ENCODE measurements around the gene ZYG11B.
"Not testable (repeated sequence)": the region's sequence is repeated elsewhere in the genome, so short reads cannot be mapped to it uniquely, and the experiment has no call there.

Gene ZYG11B

GRCh38 chr1:52697795-52698674 is 28.2 kb upstream of the ZYG11B start, which contains the start of gene COA7:
Gene COA7, minus strand, starts transcription at chr1:52698347. Its CDS starts 21 bp downstream, at chr1:52698326.
- H3K27ac Mint-ChIP-seq = peak within 1 kb of the TSS; percentile 93 to 94
- ATAC-seq (peak; percentile 44), DNase-seq (peak; percentile 40 to 58)
- H3K4me1 Mint-ChIP-seq = peaks cover 27% of the 10 kb centered on the region
- peak within 1 kb of the TSS; percentile 92 to 95 for H3K4me3 Mint-ChIP-seq
- H3K27me3 Mint-ChIP-seq = no peaks in the 10 kb centered on the region
- H3K9me3 Mint-ChIP-seq = no peaks in the 10 kb centered on the region

- no peaks in the 10 kb centered on the region for H3K9me3 Mint-ChIP-seq
- peaks cover 3% of the 10 kb centered on the region for H3K27me3 Mint-ChIP-seq
- peak overlapping the region; percentile 81 to 95 for H3K4me3 Mint-ChIP-seq
- DNase-seq (peak; percentile 84 to 91), ATAC-seq (peak; percentile 97)
- peak overlapping the region; percentile 98 to 99 for H3K27ac Mint-ChIP-seq
- H3K4me1 Mint-ChIP-seq = peaks cover 20% of the 10 kb centered on the region
These were observed 23.1 kb upstream of the ZYG11B start for GRCh38 chr1:52702886-52703787.

GRCh38 chr1:52706136-52706670 is 20.1 kb upstream of the ZYG11B start:
- Mint-ChIP-seq H3K4me1 (peaks cover 20% of the 10 kb centered on the region), H3K27me3 (peaks cover 13% of the 10 kb centered on the region), H3K4me3 (no peak overlapping the region), H3K9me3 (no peaks in the 10 kb centered on the region), H3K27ac (no peak overlapping the region)
- ATAC-seq (no peak), DNase-seq (no peak)

- Mint-ChIP-seq H3K27me3 (peaks cover 13% of the 10 kb centered on the region), H3K4me1 (peaks cover 20% of the 10 kb centered on the region), H3K9me3 (no peaks in the 10 kb centered on the region), H3K27ac (no peak overlapping the region), H3K4me3 (no peak overlapping the region)
- no peak for DNase-seq
- ATAC-seq = no peak
These were observed 19.0 kb upstream of the ZYG11B start for GRCh38 chr1:52706941-52707926.

GRCh38 chr1:52707927-52708655 is 18.2 kb upstream of the ZYG11B start:
- Mint-ChIP-seq H3K27me3 (peaks cover 13% of the 10 kb centered on the region), H3K4me3 (no peak overlapping the region), H3K9me3 (no peaks in the 10 kb centered on the region), H3K27ac (no peak overlapping the region), H3K4me1 (peaks cover 14% of the 10 kb centered on the region)
- ATAC-seq (no peak), DNase-seq (no peak)

GRCh38 chr1:52709016-52709415 is 17.2 kb upstream of the ZYG11B start:
- H3K9me3 Mint-ChIP-seq = no peaks in the 10 kb centered on the region
- no peak for ATAC-seq
- H3K27ac Mint-ChIP-seq = no peak overlapping the region
- no peak overlapping the region for H3K4me3 Mint-ChIP-seq
- peaks cover 13% of the 10 kb centered on the region for H3K27me3 Mint-ChIP-seq
- DNase-seq = no peak
- H3K4me1 Mint-ChIP-seq = peaks cover 6% of the 10 kb centered on the region

- no peak overlapping the region for H3K27ac Mint-ChIP-seq
- ATAC-seq = no peak
- H3K27me3 Mint-ChIP-seq = peaks cover 6% of the 10 kb centered on the region
- DNase-seq = no peak
- H3K4me1 Mint-ChIP-seq = no peaks in the 10 kb centered on the region
- no peaks in the 10 kb centered on the region for H3K9me3 Mint-ChIP-seq
- H3K4me3 Mint-ChIP-seq = no peak overlapping the region
These were observed 12.7 kb upstream of the ZYG11B start for GRCh38 chr1:52713590-52713989.

- not testable (repeated sequence) for DNase-seq, H3K4me3 Mint-ChIP-seq, H3K27ac Mint-ChIP-seq, ATAC-seq, H3K4me1 Mint-ChIP-seq, H3K27me3 Mint-ChIP-seq, H3K9me3 Mint-ChIP-seq
These were observed 11.0 kb upstream of the ZYG11B start for GRCh38 chr1:52715296-52715695.

- H3K9me3 Mint-ChIP-seq = no peaks in the 10 kb centered on the region
- H3K27me3 Mint-ChIP-seq = no peaks in the 10 kb centered on the region
- DNase-seq = no peak
- peaks cover 27% of the 10 kb centered on the region for H3K4me1 Mint-ChIP-seq
- no peak for ATAC-seq
- H3K4me3 Mint-ChIP-seq = no peak overlapping the region
- H3K27ac Mint-ChIP-seq = no peak overlapping the region
These were observed 3.0 kb upstream of the ZYG11B start for GRCh38 chr1:52723260-52723659.

GRCh38 chr1:52725903-52726264 is 369 bp upstream of the ZYG11B start:
- peak overlapping the region; percentile 65 to 82 for H3K4me3 Mint-ChIP-seq
- no peaks in the 10 kb centered on the region for H3K27me3 Mint-ChIP-seq
- no peak for ATAC-seq
- H3K4me1 Mint-ChIP-seq = peaks cover 43% of the 10 kb centered on the region
- H3K9me3 Mint-ChIP-seq = no peaks in the 10 kb centered on the region
- no peak for DNase-seq
- H3K27ac Mint-ChIP-seq = peak overlapping the region; percentile 66 to 91

- DNase-seq (no peak), ATAC-seq (no peak)
- no peaks in the 10 kb centered on the region for H3K9me3 Mint-ChIP-seq
- peak overlapping the region; percentile 94 to 96 for H3K4me3 Mint-ChIP-seq
- H3K27ac Mint-ChIP-seq = peak overlapping the region in 1 of 2 donors; percentile 96
- no peaks in the 10 kb centered on the region for H3K27me3 Mint-ChIP-seq
- H3K4me1 Mint-ChIP-seq = peaks cover 43% of the 10 kb centered on the region
These were observed 897 bp downstream of the ZYG11B start for GRCh38 chr1:52727114-52727586.

GRCh38 chr1:52727956-52728656 is 1.9 kb downstream of the ZYG11B start:
- H3K4me3 Mint-ChIP-seq = peak overlapping the region in 1 of 2 donors; percentile 94

GRCh38 chr1:52733368-52733767 is 7.1 kb downstream of the ZYG11B start:
- ATAC-seq (no peak), DNase-seq (no peak)
- H3K9me3 Mint-ChIP-seq = no peaks in the 10 kb centered on the region
- peaks cover 26% of the 10 kb centered on the region for H3K4me1 Mint-ChIP-seq
- no peak overlapping the region for H3K4me3 Mint-ChIP-seq
- no peaks in the 10 kb centered on the region for H3K27me3 Mint-ChIP-seq
- no peak overlapping the region for H3K27ac Mint-ChIP-seq

More at GRCh38 chr1:52727956-52728656, 1.9 kb downstream of the ZYG11B start:
- Mint-ChIP-seq H3K27me3 (no peaks in the 10 kb centered on the region), H3K4me1 (peaks cover 43% of the 10 kb centered on the region), H3K27ac (no peak overlapping the region), H3K9me3 (no peaks in the 10 kb centered on the region)
- DNase-seq = no peak
- ATAC-seq = no peak

Measured in stimulated activated naive CD8-positive, alpha-beta T cell treated with anti-CD3 and anti-CD28 coated beads, Interleukin-15, amount 100 ng/mL, for 72 hours (primary cell).